Activated CD4-positive, alpha-beta T cell treated with anti-CD3 and anti-CD28 coated beads for 48 hours (primary cell): Measurements from ENCODE around the gene DIRAS3.
"Not testable (repeated sequence)": the region's sequence is repeated elsewhere in the genome, so short reads cannot be mapped to it uniquely, and the experiment has no call there.

Source experiments
- DNase-seq: peaks from one replicate; pipeline ENCODE4 v3.0.0-alpha.2; 2020

The DIRAS3 gene, protein sequence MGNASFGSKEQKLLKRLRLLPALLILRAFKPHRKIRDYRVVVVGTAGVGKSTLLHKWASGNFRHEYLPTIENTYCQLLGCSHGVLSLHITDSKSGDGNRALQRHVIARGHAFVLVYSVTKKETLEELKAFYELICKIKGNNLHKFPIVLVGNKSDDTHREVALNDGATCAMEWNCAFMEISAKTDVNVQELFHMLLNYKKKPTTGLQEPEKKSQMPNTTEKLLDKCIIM

DNA sequence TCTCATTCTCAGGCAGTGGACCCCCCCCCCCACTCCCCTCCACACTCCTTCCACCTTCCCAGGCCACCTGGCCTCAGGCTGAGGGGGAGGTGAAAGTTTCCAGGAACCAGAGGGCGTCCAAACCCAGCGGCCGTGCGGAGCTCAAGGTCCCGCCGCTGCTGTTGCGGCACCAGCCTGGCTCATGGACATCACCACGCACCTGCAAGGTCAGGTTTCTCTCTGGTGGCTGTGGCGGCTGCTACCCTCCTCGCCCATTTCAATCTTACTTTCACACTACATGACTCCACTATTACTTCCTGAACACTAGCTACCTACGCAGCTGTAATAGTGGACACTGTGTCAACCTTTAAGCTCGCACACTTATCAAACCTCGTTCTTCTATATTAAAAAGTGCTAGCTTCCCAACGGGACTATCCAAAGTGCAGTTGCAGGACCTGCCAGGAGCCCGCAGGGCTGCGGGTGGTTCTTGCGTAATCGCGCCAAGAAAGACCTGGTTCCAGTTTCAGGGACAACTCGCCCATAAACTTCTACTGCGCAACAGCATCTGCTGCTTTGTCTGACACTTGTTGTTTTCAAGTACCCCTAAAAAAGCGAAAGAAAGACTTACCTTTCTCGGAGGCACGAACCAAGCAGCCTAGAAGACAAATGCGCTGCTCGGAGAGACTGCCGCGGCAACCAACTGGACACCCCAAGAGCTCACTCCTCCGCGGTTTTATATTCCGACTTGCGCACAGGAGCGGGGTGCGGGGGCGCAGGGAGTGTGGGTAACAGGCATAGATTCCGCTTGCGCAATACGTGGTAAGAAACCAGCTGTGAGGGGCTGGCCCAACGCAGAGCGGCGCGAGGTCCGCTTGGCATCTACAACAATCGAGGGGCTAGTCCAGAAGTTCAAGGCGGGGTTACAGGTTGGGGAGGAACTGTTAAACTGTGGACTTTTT is at the start of gene DIRAS3:
TSS of gene DIRAS3 (minus strand) at position 687 of the 938 bp plus-strand sequence. CDS start 3,330 bp downstream, outside the sequence.
- no peak for DNase-seq

- DNase-seq, result no peak
Observed at GRCh38 chr1:68093737-68094136, 43.3 kb upstream of the DIRAS3 start.

DNA sequence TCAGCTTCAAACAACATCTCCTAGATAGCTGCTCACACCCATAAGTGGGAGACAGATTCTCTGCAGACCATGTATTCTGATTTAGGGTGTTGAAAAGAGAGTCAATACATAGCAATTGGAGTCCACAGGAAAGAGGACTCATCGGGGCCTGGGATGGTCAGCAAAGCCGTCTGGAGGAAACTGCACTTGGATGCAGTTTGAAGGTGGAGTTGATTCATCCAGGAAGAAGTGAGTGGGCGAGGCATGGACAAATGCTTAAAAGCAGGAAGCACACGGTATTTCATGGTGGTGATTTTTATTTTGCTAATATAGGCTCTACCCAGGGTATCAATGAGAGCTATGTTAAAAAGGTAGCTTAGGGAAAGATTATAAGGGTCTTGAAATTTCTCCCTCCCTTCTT is 36.8 kb upstream of the DIRAS3 start:
- no peak for DNase-seq

- DNase-seq, result no peak
Observed at GRCh38 chr1:68085752-68086151, 35.3 kb upstream of the DIRAS3 start.

DNA sequence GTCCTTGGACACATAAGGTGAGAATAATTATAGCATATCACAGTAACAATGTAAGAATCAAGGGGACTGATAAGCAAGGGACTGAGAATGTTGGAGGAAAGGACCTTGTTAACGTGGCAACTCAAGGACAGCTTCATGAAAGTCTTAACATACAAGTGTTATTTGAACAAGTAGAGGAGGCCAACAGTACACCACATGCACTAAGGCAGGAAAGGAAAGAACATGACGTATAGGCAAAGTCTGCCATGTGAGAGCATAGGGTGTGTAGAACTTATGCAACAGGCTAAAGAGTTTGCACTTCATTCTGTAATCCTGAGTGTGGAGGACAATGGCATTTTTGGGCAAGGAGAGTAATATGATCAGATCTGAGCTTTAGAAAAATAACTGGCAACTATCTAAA is 33.3 kb upstream of the DIRAS3 start:
- no peak for DNase-seq

GRCh38 chr1:68081775-68082283 is 31.4 kb upstream of the DIRAS3 start:
- no peak for DNase-seq

GRCh38 chr1:68078647-68079046 is 28.2 kb upstream of the DIRAS3 start:
- DNase-seq, result no peak

DNA sequence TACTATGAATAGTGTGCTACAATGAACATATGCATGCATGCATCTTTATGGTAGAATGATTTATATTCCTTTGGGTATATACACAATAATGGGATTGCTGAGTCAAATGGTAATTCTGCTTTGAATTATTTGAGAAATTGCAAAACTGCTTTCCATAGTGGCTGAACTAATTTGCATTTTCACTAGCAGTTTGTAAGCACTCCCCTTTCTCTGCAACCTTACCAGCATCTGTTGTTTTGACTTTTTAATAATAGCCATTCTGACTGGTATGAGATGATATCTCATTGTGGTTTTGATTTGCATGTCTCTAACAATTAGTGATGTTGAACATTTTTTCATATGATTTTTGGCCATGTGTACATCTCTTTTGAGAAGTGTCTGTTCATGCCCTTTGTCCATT is 24.0 kb upstream of the DIRAS3 start:
- no peak for DNase-seq

DNA sequence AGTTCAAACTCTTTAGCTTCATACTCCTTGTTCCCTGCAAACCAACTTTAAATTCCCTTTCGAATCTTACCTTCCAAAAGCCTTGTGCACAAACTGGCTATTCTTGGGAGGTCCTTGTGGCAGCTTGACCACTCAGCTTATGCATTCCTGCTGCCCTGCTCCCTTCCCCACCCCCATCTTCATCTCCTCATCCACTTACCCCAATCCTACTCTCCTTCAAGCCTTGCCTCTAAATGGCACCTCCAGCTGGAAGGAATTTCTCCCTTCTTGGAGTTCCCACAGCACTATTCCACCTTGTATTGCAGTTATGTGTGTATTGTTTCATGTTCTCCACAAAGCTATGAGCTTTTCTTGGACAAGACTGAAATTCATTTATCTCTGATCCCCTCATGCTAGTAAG is 15.3 kb upstream of the DIRAS3 start:
- no peak for DNase-seq

DNA sequence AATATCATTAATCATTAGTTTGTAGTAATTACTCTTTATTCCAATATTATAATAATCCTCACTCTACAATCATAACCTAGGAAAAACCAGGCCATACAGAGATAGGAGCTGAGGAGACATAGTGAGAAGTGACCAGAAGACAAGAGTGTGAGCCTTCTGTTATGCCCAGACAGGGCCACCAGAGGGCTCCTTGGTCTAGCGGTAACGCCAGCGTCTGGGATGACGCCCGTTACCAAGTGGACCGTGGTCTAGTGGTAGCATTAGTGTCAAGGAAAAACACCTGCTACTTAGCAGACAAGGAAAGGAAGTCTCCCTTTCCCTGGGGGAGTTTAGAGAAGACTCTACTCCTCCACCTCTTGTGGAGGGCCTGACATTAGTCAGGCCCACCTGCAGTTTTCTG is 7.6 kb upstream of the DIRAS3 start:
- not testable (repeated sequence) for DNase-seq

DNA sequence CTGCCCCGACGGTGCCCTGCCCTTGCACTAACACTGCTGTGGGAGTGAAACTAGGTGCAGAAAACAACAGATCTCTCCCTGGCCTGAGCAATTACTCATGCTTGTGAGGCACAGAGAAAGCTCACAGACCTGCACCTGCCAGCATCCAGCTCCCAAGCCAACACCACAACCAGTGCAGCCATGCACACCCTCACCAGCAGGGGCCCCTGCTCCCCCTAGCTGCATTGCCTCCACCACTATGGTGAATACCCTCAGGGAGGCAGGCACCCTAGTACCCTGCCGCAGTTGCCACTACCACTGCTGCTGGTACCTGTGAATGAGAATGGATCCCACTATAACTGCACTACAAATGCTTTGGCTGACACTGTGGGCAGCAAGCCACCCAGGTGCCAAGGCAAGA is 7.1 kb upstream of the DIRAS3 start:
- DNase-seq, result no peak

DNA sequence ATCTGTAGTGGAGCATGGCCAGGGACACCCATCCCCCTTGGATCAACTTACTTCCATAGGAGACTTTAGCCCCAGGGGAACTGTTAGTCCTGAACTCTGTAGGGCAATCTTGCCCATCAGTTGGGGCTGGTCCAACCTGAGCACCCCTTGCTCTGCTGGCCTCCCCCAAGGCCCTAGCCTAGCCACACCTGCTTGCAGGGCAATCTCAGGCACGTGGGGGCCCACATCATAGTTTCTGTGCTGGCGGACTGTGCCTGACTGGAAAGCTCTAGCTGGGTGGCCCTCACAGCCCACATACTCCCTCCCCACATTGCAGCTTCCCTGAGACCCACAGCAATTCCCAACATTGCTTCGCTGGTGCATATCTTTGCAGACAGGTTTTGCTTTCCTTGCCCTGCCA is 6.6 kb upstream of the DIRAS3 start:
- no peak for DNase-seq

GRCh38 chr1:68051475-68051874 is 1.0 kb upstream of the DIRAS3 start:
- no peak for DNase-seq

- DNase-seq, result no peak
Observed at GRCh38 chr1:68047659-68048026, 2.8 kb downstream of the DIRAS3 start.

GRCh38 chr1:68046885-68047658 is 3.4 kb downstream of the DIRAS3 start:
- DNase-seq, result no peak

DNA sequence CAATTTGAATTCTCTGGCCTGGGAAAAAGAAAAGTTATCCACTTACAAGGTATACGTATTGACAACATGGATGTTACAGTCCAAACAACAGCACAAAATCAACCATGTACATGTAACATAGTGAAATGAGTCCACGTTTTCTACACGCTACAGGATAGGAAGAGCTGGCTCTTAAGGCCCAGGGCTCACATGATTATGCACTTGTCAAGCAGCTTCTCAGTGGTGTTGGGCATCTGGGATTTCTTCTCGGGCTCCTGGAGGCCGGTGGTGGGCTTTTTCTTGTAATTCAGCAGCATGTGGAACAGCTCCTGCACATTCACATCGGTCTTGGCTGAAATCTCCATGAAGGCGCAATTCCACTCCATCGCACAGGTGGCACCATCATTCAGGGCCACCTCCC is 4.0 kb downstream of the DIRAS3 start:
- DNase-seq, result no peak

DNA sequence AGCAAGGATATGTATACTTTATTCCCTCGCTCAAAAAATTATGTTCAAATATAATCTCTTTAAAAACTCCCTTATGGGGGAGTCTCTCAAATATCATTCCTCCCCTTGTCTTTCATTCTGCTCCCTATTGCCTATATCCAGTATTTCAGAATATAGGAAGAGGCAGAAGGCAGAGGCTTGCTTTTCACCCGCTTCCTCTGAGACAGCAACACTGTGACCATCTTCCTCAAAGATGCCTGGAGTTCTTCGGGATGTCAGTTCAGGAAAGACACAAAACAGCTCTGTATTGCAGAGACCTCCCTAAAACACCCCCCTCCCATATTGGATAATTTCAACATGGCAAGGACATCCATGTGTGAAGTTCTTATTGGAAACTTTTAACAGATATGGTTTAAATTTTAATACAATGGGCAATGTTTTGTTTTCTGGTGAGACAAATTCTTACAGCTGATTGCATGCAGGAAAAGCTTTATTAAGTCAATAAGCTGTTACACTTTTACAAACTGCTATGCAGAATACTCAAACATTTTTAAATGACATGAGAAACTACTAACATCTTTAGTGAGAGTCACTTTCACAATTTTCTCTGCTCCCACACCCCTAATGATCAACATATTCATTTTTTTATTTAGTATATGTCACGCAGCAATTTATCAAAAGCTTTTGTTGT is 4.8 kb downstream of the DIRAS3 start:
- DNase-seq, result no peak

GRCh38 chr1:68043443-68044090 is 6.9 kb downstream of the DIRAS3 start:
- no peak for DNase-seq

DNA sequence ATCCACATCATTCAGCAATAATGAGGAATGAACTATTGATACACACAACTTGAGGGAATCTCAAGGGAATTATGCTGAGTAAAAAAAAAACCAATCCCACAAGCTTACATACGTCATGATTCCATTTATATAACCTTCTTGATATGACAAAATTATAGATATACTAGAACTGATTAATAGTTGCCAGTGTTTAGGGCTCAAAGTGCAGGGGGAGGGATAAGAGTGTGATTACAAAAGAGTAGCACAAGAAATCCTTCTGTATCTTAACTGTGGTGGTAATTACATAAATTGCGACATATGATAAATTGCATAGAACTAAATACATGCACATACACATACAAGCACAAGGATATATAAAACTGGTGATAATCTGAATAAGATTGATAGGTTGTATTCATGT is 13.5 kb downstream of the DIRAS3 start:
- no peak for DNase-seq

DNA sequence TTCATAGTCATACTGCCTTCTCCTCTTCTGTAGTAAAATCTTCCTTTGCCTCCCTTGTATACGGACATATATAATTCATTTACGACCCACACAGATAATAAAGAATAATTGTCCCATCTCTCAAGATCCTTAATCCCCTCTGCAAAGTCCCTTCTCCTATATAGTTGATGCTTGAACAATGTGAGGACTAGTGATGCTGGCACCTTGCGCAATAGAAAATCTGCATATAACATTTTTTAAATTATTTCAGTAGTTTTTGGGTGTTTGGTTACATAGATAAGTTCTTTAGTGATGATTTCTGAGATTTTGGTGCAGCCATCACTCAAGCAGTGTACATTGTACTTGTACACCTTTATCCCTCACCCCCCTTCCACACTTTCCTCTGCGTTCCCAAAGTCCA is 21.0 kb downstream of the DIRAS3 start:
- DNase-seq, result no peak

- DNase-seq, result no peak
Observed at GRCh38 chr1:68028566-68028965, 21.9 kb downstream of the DIRAS3 start.

DNA sequence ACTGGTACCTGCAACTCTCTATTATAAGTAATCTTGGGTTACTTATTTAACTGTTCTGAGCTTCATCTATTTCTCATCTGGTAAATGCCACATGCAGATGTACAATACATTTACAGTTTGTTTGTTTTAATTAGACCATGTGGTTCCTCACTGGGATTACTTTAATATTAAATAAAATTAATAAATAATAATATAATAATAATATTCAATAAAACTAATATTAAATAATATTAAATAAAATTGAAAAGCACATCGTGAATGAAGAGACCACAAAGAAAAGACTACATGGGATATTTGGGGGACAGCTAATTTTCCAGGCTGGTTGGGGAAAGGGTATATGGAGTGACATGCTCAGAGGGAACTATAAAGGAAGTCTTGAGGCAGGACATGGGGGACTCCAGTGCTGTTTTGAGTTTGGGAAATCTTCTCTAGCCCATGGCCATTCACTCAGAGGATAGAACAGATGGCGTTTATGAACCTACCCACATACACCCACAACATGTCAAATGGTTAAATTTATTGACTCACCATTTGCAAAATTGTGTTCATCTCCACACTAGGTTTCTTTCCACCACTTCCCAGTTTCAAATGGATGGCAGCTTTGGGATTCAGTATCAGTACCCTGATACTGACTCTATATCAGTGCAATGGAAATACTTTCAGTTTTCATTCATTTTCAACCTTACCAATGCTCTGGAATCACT is 25.6 kb downstream of the DIRAS3 start:
- DNase-seq, result no peak
